GM21786 (cell line): ENCODE data around the gene IQUB.
"Not testable (repeated sequence)": the region's sequence is repeated elsewhere in the genome, so short reads cannot be mapped to it uniquely, and the experiment has no call there.

Experiments
- ATAC-seq: cut with Tn5 transposase; IDR thresholded peaks from one replicate; pipeline ENCODE4 v1.9.1; 2021; ENCODE audit not compliant: unreplicated experiment

Gene IQUB

GRCh38 chr7:123548406-123548805 lies 14.0 kb upstream of the IQUB start:
- no peak for ATAC-seq

- no peak for ATAC-seq
Observed at GRCh38 chr7:123539871-123540270, 5.5 kb upstream of the IQUB start.

- ATAC-seq, result no peak
Observed at GRCh38 chr7:123538897-123539296, 4.5 kb upstream of the IQUB start.

GRCh38 chr7:123538189-123538714 lies 3.9 kb upstream of the IQUB start:
- ATAC-seq, result no peak

- no peak for ATAC-seq
Observed at GRCh38 chr7:123537026-123537642, 2.7 kb upstream of the IQUB start.

GRCh38 chr7:123535517-123535916 lies 1.1 kb upstream of the IQUB start:
- no peak for ATAC-seq

- peak; percentile 3 for ATAC-seq
Observed at GRCh38 chr7:123533929-123534382, 439 bp downstream of the IQUB start.

- no peak for ATAC-seq
Observed at GRCh38 chr7:123533553-123533917, 860 bp downstream of the IQUB start.

- peak; percentile 20 for ATAC-seq
Observed at GRCh38 chr7:123532788-123533552, 1.4 kb downstream of the IQUB start.

GRCh38 chr7:123532343-123532742 lies 2.1 kb downstream of the IQUB start:
- peak; percentile 1 for ATAC-seq

- ATAC-seq, result not testable (repeated sequence)
Observed at GRCh38 chr7:123530035-123530591, 4.3 kb downstream of the IQUB start.

GRCh38 chr7:123528265-123528664 lies 6.1 kb downstream of the IQUB start:
- no peak for ATAC-seq

- ATAC-seq, result not testable (repeated sequence)
Observed at GRCh38 chr7:123527712-123528225, 6.6 kb downstream of the IQUB start.

GRCh38 chr7:123526533-123526932 lies 7.9 kb downstream of the IQUB start:
- not testable (repeated sequence) for ATAC-seq

GRCh38 chr7:123522066-123522465 lies 12.3 kb downstream of the IQUB start:
- no peak for ATAC-seq

GRCh38 chr7:123505221-123505620 lies 29.2 kb downstream of the IQUB start:
- ATAC-seq, result no peak

- no peak for ATAC-seq
Observed at GRCh38 chr7:123502201-123502600, 32.2 kb downstream of the IQUB start.

GRCh38 chr7:123500878-123501489 lies 33.4 kb downstream of the IQUB start:
- ATAC-seq, result no peak

- no peak for ATAC-seq
Observed at GRCh38 chr7:123499211-123499970, 35.0 kb downstream of the IQUB start.

GRCh38 chr7:123498601-123499000 lies 35.8 kb downstream of the IQUB start:
- ATAC-seq, result no peak

GRCh38 chr7:123498031-123498430 lies 36.4 kb downstream of the IQUB start:
- ATAC-seq, result no peak
